HG03159 (cell line): ENCODE data around the gene GALNT18.

Experiments used
- ATAC-seq: cut with Tn5 transposase; IDR thresholded peaks from one replicate; pipeline ENCODE4 v1.9.1; 2021; ENCODE audit warnings: mild to moderate bottlenecking, moderate library complexity; ENCODE audit not compliant: unreplicated experiment

Gene GALNT18

DNA sequence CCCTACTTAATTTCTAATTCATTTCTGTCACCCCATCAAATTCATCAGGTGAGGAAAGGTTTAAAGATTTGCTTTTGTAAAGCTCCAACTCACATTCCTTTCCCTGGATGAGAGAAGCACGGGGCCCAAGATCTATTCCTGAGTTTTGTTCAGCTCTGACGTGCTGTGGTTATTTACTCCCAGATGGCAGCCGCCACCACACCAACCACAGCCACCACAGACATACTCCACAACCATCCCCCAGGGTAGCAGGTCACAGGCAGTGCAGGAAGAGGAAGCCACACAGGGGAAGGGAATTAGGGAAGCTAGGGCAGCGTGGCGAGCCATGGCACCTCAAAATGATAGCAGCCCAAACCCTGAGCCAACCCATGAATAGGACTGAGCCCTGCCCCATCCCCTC is 205.3 kb downstream of the GALNT18 start:
- ATAC-seq: no peak

DNA sequence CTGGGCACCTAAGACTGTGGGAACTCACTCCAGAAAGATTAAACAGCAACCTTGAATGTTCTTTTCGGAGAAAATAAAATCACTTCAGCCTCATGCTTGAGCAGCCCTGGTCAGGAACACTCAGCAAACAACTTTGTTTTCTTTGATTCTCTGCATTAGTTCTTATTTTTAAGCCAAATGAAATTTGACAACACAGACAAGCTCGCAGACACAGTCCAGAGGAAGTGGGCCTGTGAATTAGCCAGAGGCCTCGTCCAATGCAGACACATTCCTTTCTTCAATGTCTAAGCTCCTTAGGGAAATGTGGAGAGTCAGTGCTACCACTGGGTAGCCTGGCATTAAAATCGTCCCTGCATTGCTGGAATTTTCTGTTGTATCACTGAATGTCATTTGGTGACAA is 205.9 kb downstream of the GALNT18 start:
- no peak for ATAC-seq

DNA sequence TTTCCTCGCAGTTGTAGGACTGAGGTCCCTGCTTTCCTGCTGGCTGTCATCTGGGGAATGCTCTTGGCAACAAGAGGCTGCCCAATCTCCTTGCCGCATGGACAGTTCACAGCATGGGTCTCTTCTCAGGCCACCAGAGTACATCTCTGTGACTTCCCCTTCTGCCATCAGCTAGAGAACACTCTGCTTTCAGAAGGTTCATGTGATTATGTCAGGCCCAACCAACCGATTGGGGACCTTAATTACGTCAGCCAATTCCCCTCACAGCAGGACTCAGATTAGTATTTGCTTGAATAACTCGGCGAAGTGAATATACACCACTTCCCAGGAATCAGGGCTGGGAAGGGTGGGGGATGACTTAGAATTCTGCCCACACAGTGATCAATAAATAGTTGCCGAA is 206.8 kb downstream of the GALNT18 start:
- ATAC-seq: no peak

- ATAC-seq: no peak
These were observed 208.0 kb downstream of the GALNT18 start for GRCh38 chr11:11413776-11414175.

DNA sequence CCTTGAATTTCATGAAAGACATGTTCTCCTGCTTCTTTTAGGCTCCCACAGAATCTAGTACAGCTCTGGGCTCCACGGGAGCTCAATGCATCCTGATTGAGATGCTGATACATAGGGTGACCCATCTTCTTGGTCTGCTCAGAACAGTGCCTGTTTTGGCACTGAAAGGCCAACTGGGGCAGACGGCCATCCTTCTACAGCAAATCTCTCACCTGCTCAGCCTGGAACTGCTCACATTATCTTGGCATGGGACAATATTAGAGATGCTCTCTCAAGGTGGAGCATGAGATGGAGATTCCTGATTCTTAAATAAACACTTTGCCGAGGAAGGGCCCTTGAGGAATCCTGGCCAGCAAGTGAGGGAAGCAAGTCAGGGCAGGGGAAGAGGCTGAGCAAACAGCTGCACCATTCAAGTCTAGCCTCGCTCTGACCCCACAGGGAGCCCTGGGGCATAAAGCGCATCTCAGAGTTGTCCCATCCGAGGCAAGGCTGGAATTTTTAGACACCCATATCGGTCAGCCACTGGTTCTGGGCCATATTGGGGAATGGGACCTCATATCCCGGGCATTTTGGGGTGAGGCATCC is 210.3 kb downstream of the GALNT18 start:
- no peak for ATAC-seq

DNA sequence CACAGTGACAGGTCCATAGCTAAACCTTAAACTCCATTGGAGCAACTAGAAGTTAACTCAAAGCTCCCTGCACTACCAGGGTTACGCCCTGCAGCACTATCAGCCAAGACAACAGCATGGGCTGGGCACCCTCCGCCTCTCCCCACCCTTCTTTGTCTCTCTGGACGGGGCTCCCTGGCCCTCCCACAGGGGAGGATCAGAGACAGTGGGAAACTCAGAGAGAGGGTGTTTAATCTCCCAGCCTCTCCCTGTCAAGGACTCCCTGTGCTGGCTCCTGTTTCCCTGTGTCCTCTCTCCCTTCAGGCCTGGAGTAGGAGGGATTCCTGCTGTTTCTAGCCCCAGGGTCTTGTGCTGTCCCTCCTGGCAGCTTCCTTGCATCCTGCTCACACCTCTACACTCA is 211.9 kb downstream of the GALNT18 start:
- no peak for ATAC-seq

DNA sequence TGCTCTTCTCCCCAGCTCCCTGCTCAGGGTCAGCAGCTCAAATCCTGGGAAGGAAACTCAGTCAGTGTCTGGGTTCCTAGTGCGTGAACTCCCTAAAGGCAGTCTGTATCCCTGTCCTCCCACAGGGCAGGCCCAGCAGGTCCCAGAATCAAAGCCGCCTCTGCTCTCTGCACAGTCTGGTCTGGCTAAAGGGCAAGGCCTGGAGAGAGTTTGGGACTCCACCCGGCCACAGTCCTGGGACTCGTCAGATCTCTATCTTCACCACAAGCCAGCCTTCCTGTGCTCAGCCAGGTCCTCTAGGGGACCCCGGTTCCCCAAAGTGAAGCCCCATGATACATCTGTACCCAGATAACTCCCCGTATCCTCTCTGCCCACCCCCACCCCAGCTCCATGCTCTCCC is 212.6 kb downstream of the GALNT18 start:
- ATAC-seq: no peak

DNA sequence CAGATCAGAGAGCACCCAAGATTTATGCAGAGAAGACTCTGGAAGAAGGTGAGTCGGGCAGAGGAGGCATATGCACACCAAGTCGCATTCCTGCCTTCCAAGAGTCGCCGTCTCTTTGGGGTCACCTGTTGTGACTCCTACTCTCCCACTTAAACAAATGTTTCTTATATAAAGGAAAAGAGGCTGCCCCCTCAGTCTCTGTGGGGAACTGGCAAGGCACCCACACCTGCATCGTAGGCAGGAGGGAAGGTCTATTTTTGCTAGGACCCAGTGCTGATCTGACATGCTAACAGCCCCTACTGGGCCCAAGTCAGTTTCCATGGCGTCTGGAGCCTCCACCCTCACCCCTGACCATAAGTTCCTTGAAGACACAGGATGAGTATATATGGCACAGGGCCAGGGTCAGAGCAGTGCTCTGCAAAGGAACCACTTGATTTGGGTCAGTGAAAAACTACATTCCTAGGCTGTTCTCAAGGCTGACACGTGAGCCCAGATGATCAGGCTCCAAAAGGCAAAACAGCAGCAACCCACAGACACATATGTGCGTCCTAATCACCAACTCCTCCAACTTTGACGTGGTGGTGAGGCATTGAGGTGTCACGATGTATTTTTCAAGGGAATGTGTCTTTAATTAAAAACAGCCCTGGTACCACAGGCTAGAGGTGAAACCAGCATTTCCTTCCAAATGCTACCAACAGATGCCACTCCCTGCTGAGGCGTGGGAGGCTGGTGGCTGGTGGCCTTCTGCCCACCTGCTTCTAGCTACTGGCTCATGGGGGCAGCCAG is 213.2 kb downstream of the GALNT18 start:
- ATAC-seq: no peak

- no peak for ATAC-seq
These were observed 214.1 kb downstream of the GALNT18 start for GRCh38 chr11:11407763-11408084.

DNA sequence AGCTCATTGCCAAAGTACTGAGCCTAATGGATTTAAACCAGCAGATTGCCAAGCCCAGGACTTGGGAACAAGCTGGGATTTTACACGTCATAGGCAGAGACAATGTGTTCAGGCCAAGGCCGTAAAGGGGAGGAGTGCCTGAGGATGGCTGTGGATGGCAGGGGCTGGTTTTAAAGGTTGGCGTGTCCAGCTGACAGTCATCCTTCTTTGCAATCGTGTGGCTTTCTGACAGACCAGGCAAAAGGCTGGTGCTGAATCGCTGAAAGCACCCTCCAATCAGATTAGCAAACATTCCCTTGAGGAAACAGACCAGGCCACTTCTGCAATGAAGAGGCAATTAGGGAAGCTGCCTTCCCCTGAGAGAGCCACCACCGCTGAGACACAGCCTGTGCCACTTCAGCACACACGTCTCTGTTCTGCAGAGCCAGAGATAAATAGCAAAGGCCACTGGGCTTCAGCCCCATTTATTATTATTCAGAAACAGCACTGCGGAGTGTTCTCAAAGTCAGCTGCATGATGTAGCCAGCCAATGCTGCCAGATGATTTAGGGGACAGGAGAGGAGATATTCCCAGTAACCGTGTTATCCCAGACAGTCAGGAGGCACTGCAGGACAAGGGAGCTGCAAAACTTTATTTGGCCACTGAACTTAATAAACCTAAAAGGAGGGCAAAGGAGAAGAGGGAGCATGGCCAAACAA is 214.6 kb downstream of the GALNT18 start:
- no peak for ATAC-seq

DNA sequence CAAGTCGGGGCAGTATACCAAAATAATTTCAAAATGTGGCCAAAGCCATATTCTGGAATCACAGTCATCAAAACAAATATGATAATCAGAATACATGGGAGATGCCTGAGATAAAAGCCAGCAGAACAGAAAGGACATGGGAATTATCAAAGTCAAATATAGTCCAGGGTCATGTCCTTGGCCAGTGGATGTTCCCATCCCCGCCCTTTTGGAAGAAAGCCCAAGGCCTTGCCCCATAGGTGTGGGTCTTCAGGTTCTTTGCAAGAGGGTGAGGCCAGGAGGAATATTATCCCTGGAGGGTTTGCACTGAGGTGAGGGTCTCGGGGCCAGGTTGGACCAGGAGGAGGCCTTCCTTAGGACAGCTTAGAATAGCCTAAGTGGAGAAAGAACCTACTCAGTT is 215.2 kb downstream of the GALNT18 start:
- no peak for ATAC-seq

DNA sequence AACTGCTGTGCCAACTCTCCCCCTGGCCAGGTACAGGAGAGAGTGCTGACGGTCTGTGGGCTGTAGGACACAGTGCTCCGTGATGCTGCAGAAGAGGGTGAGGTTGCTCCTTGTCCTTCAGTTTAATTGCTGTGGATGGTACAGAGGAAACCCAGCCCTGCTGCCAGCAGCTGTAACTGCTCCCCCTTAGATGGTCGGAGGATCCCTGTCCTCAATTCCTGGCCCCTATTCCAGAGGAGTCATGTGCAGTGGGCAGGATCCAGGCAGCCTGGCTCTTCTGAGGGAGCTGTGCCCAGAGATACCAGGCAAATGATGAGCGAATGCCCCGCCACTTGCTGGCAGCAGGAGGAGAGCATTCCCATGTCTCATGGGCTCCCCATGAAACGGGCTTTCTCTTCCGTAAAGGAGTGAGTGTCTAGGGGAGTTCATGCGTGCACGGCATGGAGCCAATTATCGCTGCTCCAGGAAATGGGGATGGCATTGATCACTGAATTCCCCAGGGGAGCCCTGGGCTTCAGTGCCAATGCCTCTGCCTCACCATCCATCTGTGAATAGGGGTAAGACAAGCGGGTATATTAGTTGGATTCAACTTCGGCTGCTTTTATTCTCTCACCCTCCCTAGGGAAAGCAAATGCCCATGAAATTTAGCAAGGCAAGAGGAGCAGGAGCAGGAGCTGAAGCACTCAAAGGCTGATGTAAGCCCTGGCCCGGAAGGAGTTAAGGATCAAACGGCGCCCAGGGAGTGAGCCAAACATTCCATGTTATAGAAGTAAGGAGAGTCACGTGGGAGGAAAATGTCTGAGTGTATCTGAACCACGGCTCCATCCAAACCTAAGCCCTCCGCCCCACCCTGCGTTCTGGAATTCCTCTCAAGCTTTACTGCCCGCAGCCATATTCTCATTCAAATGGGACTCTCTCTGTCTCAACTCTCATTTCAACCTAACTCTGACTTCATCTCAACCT is 217.8 kb downstream of the GALNT18 start:
- ATAC-seq: no peak

GRCh38 chr11:11401960-11402535 is 219.8 kb downstream of the GALNT18 start:
- no peak for ATAC-seq

DNA sequence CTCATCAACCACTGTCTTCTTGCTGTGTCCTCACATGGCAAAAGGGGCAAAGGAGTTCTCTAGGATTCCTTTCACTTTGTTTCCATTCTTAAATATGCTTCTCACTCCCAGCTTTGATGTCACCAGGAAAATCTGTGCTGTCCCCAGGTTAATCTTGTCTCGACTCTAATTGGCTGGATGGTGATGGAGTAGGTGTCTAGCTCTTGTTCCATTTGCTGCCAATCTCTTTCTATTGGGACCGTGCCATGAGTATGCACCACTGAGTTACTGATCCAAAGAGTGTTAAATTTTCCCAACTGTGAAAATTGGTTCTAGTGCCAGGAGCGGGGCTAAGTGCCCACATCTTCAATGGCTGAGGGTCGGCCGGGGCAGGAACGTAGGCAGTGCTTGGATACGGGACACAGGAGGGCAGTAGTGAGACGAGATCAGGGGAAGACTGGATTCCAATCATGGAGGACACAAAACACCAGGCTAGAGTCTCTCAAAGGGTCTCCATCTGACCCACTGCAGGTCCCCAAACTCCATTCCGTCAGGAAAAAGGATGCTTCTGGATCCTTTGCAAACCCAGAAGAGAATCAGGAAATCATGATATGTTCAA is 221.1 kb downstream of the GALNT18 start:
- no peak for ATAC-seq

- no peak for ATAC-seq
These were observed 221.7 kb downstream of the GALNT18 start for GRCh38 chr11:11400121-11400520.

DNA sequence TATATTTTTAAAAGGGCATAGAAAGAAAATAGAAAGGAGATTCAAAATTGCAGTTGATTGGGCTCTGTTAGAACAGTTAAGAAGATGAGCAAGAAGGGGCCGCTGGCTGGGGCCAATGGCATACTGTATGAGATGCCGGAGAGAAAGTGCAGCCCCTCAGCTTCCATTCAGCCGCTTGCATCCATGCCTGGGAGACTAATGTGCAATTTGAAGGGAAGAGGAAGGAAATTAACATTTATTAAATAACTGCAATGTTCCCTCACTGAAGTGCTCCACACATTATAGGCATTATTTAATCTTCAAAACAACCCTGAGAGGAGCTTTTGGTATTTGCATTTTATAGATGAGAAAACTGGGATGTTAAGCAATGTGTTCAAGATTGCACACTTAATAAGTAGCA is 224.0 kb downstream of the GALNT18 start:
- ATAC-seq: no peak

DNA sequence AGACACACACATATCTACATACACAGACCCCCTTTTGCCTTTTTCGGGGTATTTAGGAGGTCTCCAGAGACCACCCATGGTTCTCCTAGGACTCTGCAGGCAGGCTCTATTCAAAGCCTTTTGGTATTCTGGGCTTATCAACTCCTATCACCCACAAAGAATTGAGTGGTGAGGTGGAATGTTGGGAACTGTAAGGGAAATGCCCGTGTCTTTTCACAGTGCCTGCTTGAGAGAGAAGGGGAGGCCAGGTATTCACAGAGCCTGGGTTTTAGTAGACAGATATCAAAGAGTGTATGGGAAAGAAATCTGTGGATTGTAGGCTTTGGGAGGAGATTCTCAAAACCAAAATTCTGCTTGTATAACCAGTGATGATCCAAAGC is 224.8 kb downstream of the GALNT18 start:
- ATAC-seq: no peak

GRCh38 chr11:11396301-11397035 is 225.3 kb downstream of the GALNT18 start:
- no peak for ATAC-seq

DNA sequence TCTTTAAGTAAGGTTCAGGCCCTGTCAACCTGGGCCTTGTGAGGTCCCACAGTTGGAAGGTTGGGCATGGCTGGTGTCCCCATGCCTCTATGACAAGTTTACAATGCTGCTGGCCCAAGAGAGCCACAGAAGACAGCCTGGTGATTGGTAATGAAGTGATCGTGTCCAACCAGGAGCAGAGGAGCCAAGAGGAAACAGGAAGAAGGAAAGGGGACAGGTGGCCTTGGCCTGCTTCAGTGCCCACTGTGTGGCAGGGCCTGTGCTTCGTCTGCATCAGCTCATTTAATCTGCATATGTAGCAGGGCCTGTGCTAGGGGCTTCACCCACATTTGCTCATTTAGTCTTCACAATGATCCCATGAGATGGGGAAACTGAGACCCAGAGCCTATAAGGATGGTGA is 226.7 kb downstream of the GALNT18 start:
- no peak for ATAC-seq

GRCh38 chr11:11394241-11394640 is 227.6 kb downstream of the GALNT18 start:
- ATAC-seq: no peak
